RWPE2 (cell line): ENCODE results near the gene RAB3B.

Experiments
- ATAC-seq: fragments of 200-7000 bp; cut with Tn5 transposase; 3 replicates; pipeline ENCODE4 v1.9.1; 2021; ENCODE audit warnings: low read depth
- DNase-seq: peaks from one replicate; pipeline ENCODE4 v3.0.0-alpha.2; 2020; ENCODE audit warnings: low spot score
- H3K27ac ChIP-seq: fragments of 450-650 bp; 2 replicates; pipeline ENCODE4 v1.5.1; 2017; ENCODE audit warnings: mild to moderate bottlenecking; ENCODE audit not compliant: poor library complexity, severe bottlenecking
- H3K27me3 ChIP-seq: fragments of 250-450 bp; sonication (Bioruptor Pico); 2 replicates; pipeline ENCODE4 v1.5.1; 2021; ENCODE audit warnings: mild to moderate bottlenecking, moderate library complexity; ENCODE audit not compliant: insufficient read depth, poor library complexity, severe bottlenecking
- H3K36me3 ChIP-seq: fragments of 250-450 bp; sonication (Bioruptor Pico); 2 replicates; pipeline ENCODE4 v1.5.1; 2020; ENCODE audit warnings: low read depth, mild to moderate bottlenecking, moderate library complexity
- H3K4me1 ChIP-seq: fragments of 250-450 bp; sonication (Bioruptor Pico); 2 replicates; pipeline ENCODE4 v1.5.1; 2021; ENCODE audit warnings: mild to moderate bottlenecking, moderate library complexity; ENCODE audit not compliant: insufficient read depth, poor library complexity, severe bottlenecking
- H3K4me3 ChIP-seq: fragments of 250-450 bp; sonication (Bioruptor Pico); 2 replicates; pipeline ENCODE4 v1.5.1; 2021; ENCODE audit warnings: mild to moderate bottlenecking, moderate library complexity; ENCODE audit not compliant: severe bottlenecking
- H3K9me3 ChIP-seq: fragments of 250-450 bp; sonication (Bioruptor Pico); 2 replicates; pipeline ENCODE4 v1.5.1; 2021; ENCODE audit warnings: mild to moderate bottlenecking, moderate library complexity; ENCODE audit not compliant: severe bottlenecking
- TF ChIP-seq, protein P1 (sequence below): fragments of 450-650 bp; IDR thresholded peaks from one replicate; pipeline ENCODE4 v1.5.1; 2017; ENCODE audit warnings: mild to moderate bottlenecking, moderate library complexity; ENCODE audit not compliant: poor library complexity, severe bottlenecking

Gene RAB3B

DNA sequence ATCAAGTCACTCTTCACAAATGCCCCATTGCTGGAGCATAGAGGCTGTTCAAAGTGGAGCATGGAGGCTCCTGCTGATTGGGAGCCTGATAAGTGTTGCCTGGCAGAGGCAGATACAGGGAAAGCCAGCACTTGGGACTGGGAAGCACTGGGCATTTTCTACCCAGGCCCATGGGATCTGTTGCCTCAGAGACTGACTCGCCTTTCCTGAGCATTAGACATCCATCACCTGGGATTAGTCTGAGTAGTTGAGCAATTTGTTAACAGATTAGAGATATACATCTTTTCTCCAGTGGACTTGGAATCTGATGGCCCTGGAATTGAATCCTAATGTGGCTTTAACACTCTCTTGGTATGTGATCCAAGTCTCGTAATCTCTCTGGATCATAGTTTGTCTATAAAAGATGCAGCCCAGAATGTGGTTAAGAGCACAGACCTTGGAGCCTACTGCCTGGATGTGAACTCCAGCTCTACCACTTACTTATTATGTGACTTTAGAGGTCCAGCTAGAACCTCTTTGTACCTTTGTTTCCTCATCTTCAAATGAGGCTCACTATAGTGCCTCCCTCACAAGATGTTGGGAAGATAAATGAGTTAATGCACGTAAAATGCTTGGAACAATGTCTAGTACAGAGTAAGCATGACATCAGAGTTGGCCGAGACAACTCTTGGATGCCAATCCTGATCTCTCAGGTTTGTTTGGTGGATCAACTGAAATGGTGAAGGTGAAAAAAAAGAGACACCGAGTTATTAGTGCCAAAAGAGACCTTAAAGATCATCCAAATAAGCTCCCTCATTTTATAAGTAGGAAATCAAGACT lies 73.7 kb downstream of the RAB3B start:
- no peak for DNase-seq
- H3K27me3 ChIP-seq = no peaks in the 10 kb centered on the region
- TF ChIP-seq, protein P1, sequence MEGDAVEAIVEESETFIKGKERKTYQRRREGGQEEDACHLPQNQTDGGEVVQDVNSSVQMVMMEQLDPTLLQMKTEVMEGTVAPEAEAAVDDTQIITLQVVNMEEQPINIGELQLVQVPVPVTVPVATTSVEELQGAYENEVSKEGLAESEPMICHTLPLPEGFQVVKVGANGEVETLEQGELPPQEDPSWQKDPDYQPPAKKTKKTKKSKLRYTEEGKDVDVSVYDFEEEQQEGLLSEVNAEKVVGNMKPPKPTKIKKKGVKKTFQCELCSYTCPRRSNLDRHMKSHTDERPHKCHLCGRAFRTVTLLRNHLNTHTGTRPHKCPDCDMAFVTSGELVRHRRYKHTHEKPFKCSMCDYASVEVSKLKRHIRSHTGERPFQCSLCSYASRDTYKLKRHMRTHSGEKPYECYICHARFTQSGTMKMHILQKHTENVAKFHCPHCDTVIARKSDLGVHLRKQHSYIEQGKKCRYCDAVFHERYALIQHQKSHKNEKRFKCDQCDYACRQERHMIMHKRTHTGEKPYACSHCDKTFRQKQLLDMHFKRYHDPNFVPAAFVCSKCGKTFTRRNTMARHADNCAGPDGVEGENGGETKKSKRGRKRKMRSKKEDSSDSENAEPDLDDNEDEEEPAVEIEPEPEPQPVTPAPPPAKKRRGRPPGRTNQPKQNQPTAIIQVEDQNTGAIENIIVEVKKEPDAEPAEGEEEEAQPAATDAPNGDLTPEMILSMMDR = no peak
- ATAC-seq = peak; percentile 85
- H3K36me3 ChIP-seq = peaks cover 3% of the 10 kb centered on the region; the same call in 1 of the 2 replicates
- no peak overlapping the region for H3K4me3 ChIP-seq
- peaks cover 6% of the 10 kb centered on the region for H3K4me1 ChIP-seq
- peak overlapping the region; percentile 3 for H3K27ac ChIP-seq
- H3K9me3 ChIP-seq = no peaks in the 10 kb centered on the region

DNA sequence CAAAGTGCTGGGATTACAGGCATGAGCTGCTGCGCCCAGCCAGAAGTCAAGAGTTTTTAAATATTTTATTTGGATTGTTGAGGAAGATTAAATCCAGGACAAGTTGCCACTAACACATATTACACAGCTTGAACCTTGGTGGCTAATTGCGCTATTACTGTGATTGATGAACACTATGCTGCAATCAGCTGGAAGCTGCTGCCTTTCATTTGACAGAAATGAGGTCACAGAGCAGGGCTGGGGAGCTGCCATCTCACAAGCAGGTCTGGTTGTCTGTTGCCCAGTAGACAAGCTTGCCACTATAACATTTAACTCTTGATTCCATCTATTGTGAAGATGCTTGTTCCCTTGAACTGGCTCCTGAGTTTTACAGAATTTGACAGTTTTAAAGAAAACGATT lies 74.5 kb downstream of the RAB3B start:
- TF ChIP-seq, protein P1 = no peak
- H3K36me3 ChIP-seq = peaks cover 3% of the 10 kb centered on the region; the same call in 1 of the 2 replicates
- no peaks in the 10 kb centered on the region for H3K27me3 ChIP-seq
- H3K27ac ChIP-seq = no peak overlapping the region
- no peak overlapping the region for H3K4me3 ChIP-seq
- ATAC-seq (no peak), DNase-seq (no peak)
- no peaks in the 10 kb centered on the region for H3K9me3 ChIP-seq
- H3K4me1 ChIP-seq = peaks cover 6% of the 10 kb centered on the region

DNA sequence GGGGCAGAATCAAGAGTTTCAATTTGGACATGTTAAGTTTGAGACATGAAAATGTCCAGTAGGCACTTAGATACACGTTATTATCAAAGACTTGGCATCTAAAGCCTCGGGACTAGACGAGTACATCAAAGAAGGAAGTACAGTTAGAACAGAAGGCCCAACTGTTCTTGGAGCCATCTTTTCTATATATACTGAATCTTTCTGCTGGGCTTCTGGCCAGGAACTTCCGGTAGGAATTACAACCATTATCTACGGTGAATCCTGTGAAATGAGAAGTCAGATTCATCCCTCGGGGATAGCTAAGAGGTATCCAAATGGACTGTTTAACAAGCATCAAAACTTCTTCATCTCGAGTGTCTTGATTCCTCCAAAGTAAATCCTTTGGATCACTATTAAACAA lies 77.6 kb downstream of the RAB3B start:
- DNase-seq (no peak), ATAC-seq (no peak)
- no peaks in the 10 kb centered on the region for H3K4me1 ChIP-seq
- H3K9me3 ChIP-seq = no peaks in the 10 kb centered on the region
- no peak overlapping the region for H3K27ac ChIP-seq
- H3K4me3 ChIP-seq = no peak overlapping the region
- H3K36me3 ChIP-seq = no peaks in the 10 kb centered on the region
- TF ChIP-seq, protein P1 = no peak
- no peaks in the 10 kb centered on the region for H3K27me3 ChIP-seq

DNA sequence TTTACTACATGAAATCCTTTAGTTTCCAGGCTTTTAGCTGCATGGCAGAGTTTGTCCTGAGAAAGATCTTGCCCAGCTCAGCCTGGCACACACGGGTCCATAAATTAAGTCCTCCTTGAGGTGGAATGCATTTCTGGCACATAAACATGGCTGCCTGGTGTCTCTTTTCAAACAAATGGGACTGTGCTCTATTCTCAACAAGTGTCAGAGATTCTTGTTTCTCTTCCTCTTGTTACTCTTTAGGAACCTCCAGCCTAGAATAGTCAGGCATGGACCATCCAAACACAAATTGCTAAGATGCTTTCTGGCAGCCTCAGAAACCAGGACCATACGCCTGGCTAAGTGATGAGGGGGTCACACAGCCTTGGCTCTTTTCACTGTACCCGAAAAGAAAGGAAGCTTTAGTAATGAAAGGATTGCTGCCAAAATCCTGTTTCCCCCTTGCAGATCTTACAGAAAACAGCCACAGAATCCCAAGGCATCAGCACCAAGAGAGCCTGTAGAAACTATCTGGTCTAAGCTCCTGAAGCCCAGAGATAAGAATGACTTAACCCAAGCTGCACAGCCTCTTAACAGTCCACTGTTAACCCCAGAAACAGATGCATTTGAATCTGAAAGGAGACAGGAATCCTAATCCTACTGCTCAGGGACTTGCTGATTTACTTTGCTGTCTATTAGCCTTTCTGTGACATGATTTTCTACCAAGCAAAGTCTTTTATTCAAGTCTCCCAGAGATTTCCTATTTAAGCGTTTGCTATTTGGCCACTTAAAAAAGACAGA lies 80.1 kb downstream of the RAB3B start:
- Histone ChIP-seq H3K36me3 (no peaks in the 10 kb centered on the region), H3K9me3 (no peaks in the 10 kb centered on the region), H3K27ac (no peak overlapping the region), H3K4me3 (no peak overlapping the region), H3K27me3 (no peaks in the 10 kb centered on the region), H3K4me1 (no peaks in the 10 kb centered on the region)
- TF ChIP-seq, protein P1 = no peak
- no peak for ATAC-seq
- no peak for DNase-seq
